Measurements from ENCODE around the gene FAM89A.

DNA sequence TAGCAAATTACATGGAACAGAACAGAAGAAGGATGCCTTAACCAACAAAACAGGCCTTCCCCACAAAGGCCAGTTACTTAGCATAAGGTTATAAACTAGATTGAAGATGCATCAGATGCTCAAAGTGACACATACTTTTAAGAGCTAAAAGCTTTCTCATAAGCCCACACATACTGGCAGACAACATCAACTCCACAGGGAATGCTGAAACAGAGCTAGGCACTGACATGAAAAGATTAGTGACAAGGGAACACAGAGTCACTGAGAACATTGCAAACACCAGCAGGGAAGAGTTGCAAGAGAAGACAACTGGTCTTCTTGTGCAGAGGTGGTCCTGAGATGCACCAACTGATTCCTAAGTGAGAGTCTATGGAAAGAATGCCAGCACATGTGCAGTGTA, 68.3 kb downstream of the FAM89A start:
- no peak for TF ChIP-seq CTCF (conservative IDR thresholded peaks at IDR 0.05 in 1 of 2, IDR thresholded peaks at IDR 0.05 in 1 of 2; ENCODE audit: low read depth in 1 of 2, low read length in 2 of 2)
- no peak for TF ChIP-seq EZH2 (IDR thresholded peaks at IDR 0.05; ENCODE audit: low read length, missing control alignments)

Measured in fibroblast of lung (primary cell).